ENCODE data around the gene PIP4K2A. TPM values are rescaled to one million over a fixed set of nuclear protein-coding genes. Genes with fewer than 3 reads are reported as not detected.

The PIP4K2A gene
- total and polyA plus RNA-seq, 5 donors from 2014 or later = 41.3 to 156 (median 55.2) TPM

GRCh38 chr10:22711373-22711772 is 3.0 kb downstream of the PIP4K2A start:
- Histone ChIP-seq H3K27me3 (ENCODE audit: control insufficient read depth, insufficient read depth, low read length) (no peaks in the 10 kb centered on the region), H3K4me1 (ENCODE audit: control insufficient read depth, insufficient read depth, low read length, poor library complexity, severe bottlenecking) (peaks cover 73% of the 10 kb centered on the region), H3K27ac (ENCODE audit: insufficient read depth, low read length, poor library complexity, severe bottlenecking) (no peak overlapping the region), H3K4me3 (ENCODE audit: low read depth, low read length) (peak overlapping the region; percentile 99), H3K9me3 (ENCODE audit: control insufficient read depth in 2 of 2, low read length in 2 of 2) (no peaks in the 10 kb centered on the region), H3K36me3 (ENCODE audit: control insufficient read depth, insufficient read depth, low read length) (peaks cover 4% of the 10 kb centered on the region)
- Mint-ChIP-seq H3K27ac (peak overlapping the region in 2 of 3 donors; percentile 67 to 72), H3K4me1 (peaks cover 40 to 67% (median 56%) of the 10 kb centered on the region in 4 donors), H3K9me3 (peaks cover 0 to 2% (median 0%) of the 10 kb centered on the region in 7 donors), H3K4me3 (peak overlapping the region; percentile 60 to 93 (median 90)), H3K36me3 (peaks cover 9% of the 10 kb centered on the region), H3K27me3 (no peaks in the 10 kb centered on the region)
- ATAC-seq (ENCODE audit: low read depth in 2 of 2) = no peak
- no peak for DNase-seq

- peaks cover 0 to 2% (median 0%) of the 10 kb centered on the region in 7 donors for H3K9me3 Mint-ChIP-seq
- peak overlapping the region; percentile 45 for H3K27ac ChIP-seq (ENCODE audit: insufficient read depth, low read length, poor library complexity, severe bottlenecking)
- peak overlapping the region; percentile 40 to 93 (median 86) for H3K27ac Mint-ChIP-seq
- H3K9me3 ChIP-seq (ENCODE audit: control insufficient read depth in 2 of 2, low read length in 2 of 2) = no peaks in the 10 kb centered on the region
- peak overlapping the region; percentile 66 to 93 (median 84) for H3K4me3 Mint-ChIP-seq
- H3K4me1 ChIP-seq (ENCODE audit: control insufficient read depth, insufficient read depth, low read length, poor library complexity, severe bottlenecking) = peaks cover 82% of the 10 kb centered on the region
- peaks cover 12% of the 10 kb centered on the region for H3K36me3 Mint-ChIP-seq
- peaks cover 4% of the 10 kb centered on the region for H3K36me3 ChIP-seq (ENCODE audit: control insufficient read depth, insufficient read depth, low read length)
- DNase-seq = no peak
- H3K27me3 ChIP-seq (ENCODE audit: control insufficient read depth, insufficient read depth, low read length) = no peaks in the 10 kb centered on the region
- peaks cover 36 to 71% (median 63%) of the 10 kb centered on the region in 4 donors for H3K4me1 Mint-ChIP-seq
- peak overlapping the region; percentile 99 for H3K4me3 ChIP-seq (ENCODE audit: low read depth, low read length)
- ATAC-seq (ENCODE audit: low read depth in 2 of 2) = no peak
- H3K27me3 Mint-ChIP-seq = no peaks in the 10 kb centered on the region
Observed at GRCh38 chr10:22710139-22710745, 4.1 kb downstream of the PIP4K2A start.

DNA sequence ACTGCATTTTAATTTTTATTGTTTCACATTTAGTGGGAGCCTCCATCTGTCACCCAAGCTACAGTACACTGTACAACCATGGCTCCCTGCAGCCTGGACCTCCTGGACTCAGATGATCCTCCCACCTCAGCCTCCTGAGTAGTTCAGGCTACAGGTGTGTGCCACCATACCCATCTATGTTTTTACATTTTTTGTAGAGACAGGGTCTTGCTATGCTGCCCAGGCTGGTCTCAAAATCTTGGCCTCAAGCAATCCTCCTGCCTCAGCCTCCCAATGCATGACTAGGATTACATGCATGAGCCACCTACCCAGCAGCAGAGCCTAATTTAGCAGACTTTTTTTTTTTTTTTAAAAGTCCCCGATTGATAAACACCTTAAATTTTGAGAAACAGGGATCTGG is 5.6 kb downstream of the PIP4K2A start:
- Histone ChIP-seq H3K36me3 (ENCODE audit: control insufficient read depth, insufficient read depth, low read length) (peaks cover 4% of the 10 kb centered on the region), H3K27ac (ENCODE audit: insufficient read depth, low read length, poor library complexity, severe bottlenecking) (no peak overlapping the region), H3K4me3 (ENCODE audit: low read depth, low read length) (peak overlapping the region; percentile 48), H3K9me3 (ENCODE audit: control insufficient read depth in 2 of 2, low read length in 2 of 2) (no peaks in the 10 kb centered on the region), H3K27me3 (ENCODE audit: control insufficient read depth, insufficient read depth, low read length) (no peaks in the 10 kb centered on the region), H3K4me1 (ENCODE audit: control insufficient read depth, insufficient read depth, low read length, poor library complexity, severe bottlenecking) (peaks cover 89% of the 10 kb centered on the region)
- Mint-ChIP-seq H3K36me3 (peaks cover 22% of the 10 kb centered on the region), H3K9me3 (peaks cover 0 to 2% (median 0%) of the 10 kb centered on the region in 7 donors), H3K4me1 (peaks cover 48 to 83% (median 75%) of the 10 kb centered on the region in 4 donors), H3K27ac (peak overlapping the region; percentile 40 to 86 (median 63)), H3K4me3 (peak overlapping the region; percentile 12 to 94 (median 62)), H3K27me3 (no peaks in the 10 kb centered on the region)
- DNase-seq (no peak), ATAC-seq (ENCODE audit: low read depth in 2 of 2) (no peak)

DNA sequence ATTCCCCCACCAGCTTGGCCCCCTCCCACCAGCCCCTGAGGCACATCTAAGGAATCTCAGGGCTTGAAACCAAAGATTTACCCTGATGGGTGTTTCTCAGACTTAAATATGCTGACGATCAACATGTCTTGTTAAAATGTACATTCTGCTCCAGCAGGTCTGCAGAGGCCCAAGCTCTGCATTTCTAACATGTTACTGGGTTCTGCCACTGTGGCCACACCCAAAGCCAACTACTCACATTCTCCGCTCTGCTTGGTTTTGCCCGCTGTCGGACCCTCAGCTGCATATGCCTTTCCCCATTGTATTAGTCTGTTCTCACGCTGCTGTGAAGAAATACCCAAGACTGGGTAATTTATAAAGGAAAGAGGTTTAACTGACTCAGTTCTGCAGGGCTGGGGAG is 8.9 kb downstream of the PIP4K2A start:
- H3K27me3 ChIP-seq (ENCODE audit: control insufficient read depth, insufficient read depth, low read length) = no peaks in the 10 kb centered on the region
- H3K27me3 Mint-ChIP-seq = no peaks in the 10 kb centered on the region
- H3K4me1 Mint-ChIP-seq = peaks cover 59 to 99% (median 90%) of the 10 kb centered on the region in 4 donors
- DNase-seq (no peak), ATAC-seq (ENCODE audit: low read depth in 2 of 2) (no peak)
- H3K4me3 ChIP-seq (ENCODE audit: low read depth, low read length) = no peak overlapping the region
- H3K36me3 ChIP-seq (ENCODE audit: control insufficient read depth, insufficient read depth, low read length) = peaks cover 4% of the 10 kb centered on the region
- peak overlapping the region; percentile 45 for H3K27ac ChIP-seq (ENCODE audit: insufficient read depth, low read length, poor library complexity, severe bottlenecking)
- peaks cover 25% of the 10 kb centered on the region for H3K36me3 Mint-ChIP-seq
- peak overlapping the region; percentile 17 to 82 (median 32) for H3K4me3 Mint-ChIP-seq
- peaks cover 96% of the 10 kb centered on the region for H3K4me1 ChIP-seq (ENCODE audit: control insufficient read depth, insufficient read depth, low read length, poor library complexity, severe bottlenecking)
- H3K9me3 Mint-ChIP-seq = peaks cover 0 to 2% (median 0%) of the 10 kb centered on the region in 7 donors
- H3K27ac Mint-ChIP-seq = peak overlapping the region; percentile 39 to 79 (median 74)
- H3K9me3 ChIP-seq (ENCODE audit: control insufficient read depth in 2 of 2, low read length in 2 of 2) = no peaks in the 10 kb centered on the region

GRCh38 chr10:22704942-22705341 is 9.4 kb downstream of the PIP4K2A start:
- H3K4me3 ChIP-seq (ENCODE audit: low read depth, low read length) = peak overlapping the region; percentile 10

DNA sequence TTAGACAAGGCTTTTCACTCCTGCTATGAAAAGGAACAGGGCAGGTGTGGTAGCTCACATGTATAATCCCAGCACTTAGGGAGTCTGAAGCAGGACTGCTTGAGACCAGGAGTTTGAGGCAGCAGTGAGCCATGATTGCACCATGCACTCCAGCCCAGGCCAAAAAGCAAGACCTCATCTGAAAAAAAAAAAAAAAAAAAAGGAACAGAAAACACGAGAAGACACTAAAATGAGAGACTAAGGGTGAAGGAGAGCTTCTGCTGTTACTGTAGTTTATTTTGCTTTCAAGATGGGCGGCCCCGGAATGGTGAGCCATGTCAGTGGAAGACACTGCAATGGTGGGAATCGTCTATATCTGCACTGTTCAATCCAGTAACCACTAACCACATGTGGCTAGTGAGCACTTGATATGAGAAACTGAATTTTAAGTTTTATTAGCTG is 9.9 kb downstream of the PIP4K2A start:
- no peaks in the 10 kb centered on the region for H3K9me3 ChIP-seq (ENCODE audit: control insufficient read depth in 2 of 2, low read length in 2 of 2)
- H3K36me3 ChIP-seq (ENCODE audit: control insufficient read depth, insufficient read depth, low read length) = peaks cover 4% of the 10 kb centered on the region
- H3K27ac ChIP-seq (ENCODE audit: insufficient read depth, low read length, poor library complexity, severe bottlenecking) = peak overlapping the region; percentile 45
- peaks cover 95% of the 10 kb centered on the region for H3K4me1 ChIP-seq (ENCODE audit: control insufficient read depth, insufficient read depth, low read length, poor library complexity, severe bottlenecking)
- H3K9me3 Mint-ChIP-seq = peaks cover 0 to 2% (median 0%) of the 10 kb centered on the region in 7 donors
- DNase-seq (no peak), ATAC-seq (ENCODE audit: low read depth in 2 of 2) (no peak)
- peaks cover 25% of the 10 kb centered on the region for H3K36me3 Mint-ChIP-seq
- peak overlapping the region; percentile 54 to 96 (median 85) for H3K27ac Mint-ChIP-seq
- peak overlapping the region in 3 of 4 donors; percentile 67 to 72 (median 68) for H3K4me3 Mint-ChIP-seq
- H3K4me3 ChIP-seq (ENCODE audit: low read depth, low read length) = peak overlapping the region; percentile 10
- no peaks in the 10 kb centered on the region for H3K27me3 ChIP-seq (ENCODE audit: control insufficient read depth, insufficient read depth, low read length)
- H3K27me3 Mint-ChIP-seq = no peaks in the 10 kb centered on the region
- H3K4me1 Mint-ChIP-seq = peaks cover 54 to 98% (median 87%) of the 10 kb centered on the region in 4 donors

More at GRCh38 chr10:22704942-22705341, 9.4 kb downstream of the PIP4K2A start:
- Histone ChIP-seq H3K27me3 (ENCODE audit: control insufficient read depth, insufficient read depth, low read length) (no peaks in the 10 kb centered on the region), H3K36me3 (ENCODE audit: control insufficient read depth, insufficient read depth, low read length) (peaks cover 4% of the 10 kb centered on the region), H3K9me3 (ENCODE audit: control insufficient read depth in 2 of 2, low read length in 2 of 2) (no peaks in the 10 kb centered on the region), H3K27ac (ENCODE audit: insufficient read depth, low read length, poor library complexity, severe bottlenecking) (peak overlapping the region; percentile 45), H3K4me1 (ENCODE audit: control insufficient read depth, insufficient read depth, low read length, poor library complexity, severe bottlenecking) (peaks cover 96% of the 10 kb centered on the region)
- H3K27ac Mint-ChIP-seq = peak overlapping the region; percentile 54 to 96 (median 85)
- peaks cover 0 to 2% (median 0%) of the 10 kb centered on the region in 7 donors for H3K9me3 Mint-ChIP-seq
- H3K4me1 Mint-ChIP-seq = peaks cover 56 to 99% (median 90%) of the 10 kb centered on the region in 4 donors
- peak overlapping the region in 3 of 4 donors; percentile 22 to 72 (median 67) for H3K4me3 Mint-ChIP-seq
- ATAC-seq (ENCODE audit: low read depth in 2 of 2) (no peak), DNase-seq (no peak)
- no peaks in the 10 kb centered on the region for H3K27me3 Mint-ChIP-seq
- peaks cover 25% of the 10 kb centered on the region for H3K36me3 Mint-ChIP-seq

DNA sequence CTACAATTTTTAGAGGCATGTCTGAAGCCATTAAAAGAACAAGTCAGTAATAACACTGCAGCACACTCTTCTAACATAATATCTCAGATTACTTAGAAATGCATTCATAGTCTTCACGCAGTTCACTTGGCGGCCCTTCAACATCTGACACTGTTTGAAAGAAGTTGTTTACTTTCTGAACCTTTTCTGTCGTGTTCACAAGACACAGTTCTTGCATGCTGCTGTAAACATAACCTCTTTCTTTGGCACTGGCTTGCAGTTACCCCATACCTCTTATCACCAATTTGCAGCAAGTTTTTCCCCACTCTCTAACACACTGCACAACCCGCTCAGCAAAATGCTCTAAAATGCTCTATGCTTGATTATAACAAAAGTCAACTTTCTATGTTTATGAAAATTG is 12.0 kb downstream of the PIP4K2A start:
- Mint-ChIP-seq H3K9me3 (no peaks in the 10 kb centered on the region), H3K27me3 (no peaks in the 10 kb centered on the region), H3K36me3 (peaks cover 21% of the 10 kb centered on the region), H3K4me3 (peak overlapping the region; percentile 19 to 76 (median 42)), H3K4me1 (peaks cover 53 to 95% (median 74%) of the 10 kb centered on the region in 4 donors), H3K27ac (peak overlapping the region; percentile 20 to 72 (median 69))
- ATAC-seq (ENCODE audit: low read depth in 2 of 2) = peak in 1 of 2 donors; percentile 26
- peak overlapping the region; percentile 48 for H3K27ac ChIP-seq (ENCODE audit: insufficient read depth, low read length, poor library complexity, severe bottlenecking)
- H3K36me3 ChIP-seq (ENCODE audit: control insufficient read depth, insufficient read depth, low read length) = peaks cover 6% of the 10 kb centered on the region
- peak overlapping the region; percentile 51 for H3K4me3 ChIP-seq (ENCODE audit: low read depth, low read length)
- no peaks in the 10 kb centered on the region for H3K9me3 ChIP-seq (ENCODE audit: control insufficient read depth in 2 of 2, low read length in 2 of 2)
- no peaks in the 10 kb centered on the region for H3K27me3 ChIP-seq (ENCODE audit: control insufficient read depth, insufficient read depth, low read length)
- H3K4me1 ChIP-seq (ENCODE audit: control insufficient read depth, insufficient read depth, low read length, poor library complexity, severe bottlenecking) = peaks cover 93% of the 10 kb centered on the region
- DNase-seq = no peak

Measured in CD4-positive, CD25-positive, alpha-beta regulatory T cell (primary cell).